Inflammatory macrophage treated with lipopolysaccharide for 4 hours (primary cell): ENCODE results near the gene SKP1.
A peak's percentile ranks its signal among the peaks of the same experiment; 100 is the strongest.
"Not testable (repeated sequence)": the region's sequence is repeated elsewhere in the genome, so short reads cannot be mapped to it uniquely, and the experiment has no call there.

ENCODE experiments used
- DNase-seq: peaks from one replicate; pipeline ENCODE4 v3.0.0-alpha.2; 2020

SKP1 gene

GRCh38 chr5:134176511-134177368 is at the start of gene SKP1:
Gene SKP1 (minus strand): TSS chr5:134176950. CDS start chr5:134174022, 2,928 bp downstream.
- peak; percentile 86 for DNase-seq

- peak; percentile 99 for DNase-seq
These were observed 49.2 kb upstream of the SKP1 start, which contains the start of gene PPP2CA for GRCh38 chr5:134225780-134226440. Gene PPP2CA (minus strand): TSS chr5:134226073. CDS start chr5:134225861, 212 bp downstream.

GRCh38 chr5:134224888-134225779 is 48.4 kb upstream of the SKP1 start:
- DNase-seq = peak; percentile 66

- peak; percentile 27 for DNase-seq
These were observed 46.9 kb upstream of the SKP1 start for GRCh38 chr5:134223406-134224248.

GRCh38 chr5:134221690-134222089 is 44.9 kb upstream of the SKP1 start:
- not testable (repeated sequence) for DNase-seq

GRCh38 chr5:134215757-134216156 is 39.0 kb upstream of the SKP1 start:
- no peak for DNase-seq

- not testable (repeated sequence) for DNase-seq
These were observed 34.7 kb upstream of the SKP1 start for GRCh38 chr5:134211263-134212031.

GRCh38 chr5:134209477-134210245 is 32.9 kb upstream of the SKP1 start:
- DNase-seq = no peak

- DNase-seq = peak; percentile 78
These were observed 30.9 kb upstream of the SKP1 start for GRCh38 chr5:134207696-134208095.

GRCh38 chr5:134206627-134207160 is 29.9 kb upstream of the SKP1 start:
- no peak for DNase-seq

- no peak for DNase-seq
These were observed 27.8 kb upstream of the SKP1 start for GRCh38 chr5:134204575-134204974.

GRCh38 chr5:134203630-134204029 is 26.9 kb upstream of the SKP1 start:
- no peak for DNase-seq

- no peak for DNase-seq
These were observed 18.9 kb upstream of the SKP1 start for GRCh38 chr5:134195666-134196065.

- DNase-seq = peak; percentile 18
These were observed 12.3 kb upstream of the SKP1 start for GRCh38 chr5:134189031-134189430.

- DNase-seq = no peak
These were observed 11.3 kb upstream of the SKP1 start for GRCh38 chr5:134188092-134188491.

GRCh38 chr5:134184155-134185135 is 7.7 kb upstream of the SKP1 start:
- DNase-seq = peak; percentile 73

- DNase-seq = no peak
These were observed 6.7 kb upstream of the SKP1 start for GRCh38 chr5:134183481-134183880.

GRCh38 chr5:134178096-134178419 is 1.3 kb upstream of the SKP1 start:
- no peak for DNase-seq
